Endothelial cell of umbilical vein (primary cell): ENCODE measurements around the gene GGNBP2. TPM values are rescaled to one million over a fixed set of nuclear protein-coding genes. Genes with fewer than 3 reads are reported as not detected.

Experiments used
- BruUV-seq: library from RNA; stranded (reverse); fragments of 400-500 nt; replicated peaks from 2 replicates; lab custom pipeline; 2021; lab: Mats Ljungman, UMichigan
- CTCF ChIA-PET: fragments of 300-600, 350-600 bp; sonication (Branson Sonifier 250); formaldehyde crosslinking; loops from one replicate; lab custom pipeline; 2021; ENCODE audit warnings: antibody characterized with exemption, inconsistent platforms; lab: Charles Lee
- POLR2A ChIA-PET: fragments of 300-600, 350-600 bp; sonication (Branson Sonifier 250); formaldehyde crosslinking; loops from one replicate; lab custom pipeline; 2021; ENCODE audit warnings: antibody characterized with exemption, inconsistent platforms; lab: Charles Lee
- DNase-seq: peaks from one replicate; pipeline ENCODE4 v3.0.0-alpha.2; 2011; ENCODE audit warnings: low read depth, low spot score
- FAIRE-seq: peaks from 2 replicates; lab custom pipeline; 2011; peaks lifted over from hg19 to GRCh38; lab: Jason Lieb, UNC
- H2AFZ ChIP-seq: 2 replicates; pipeline ENCODE4 v1.6.0; 2012; ENCODE audit warnings: low read depth, low read length, control low read depth, inconsistent platforms
- H3K27ac ChIP-seq: 2 replicates; pipeline ENCODE4 v1.5.1; 2011; ENCODE audit warnings: low read depth, mild to moderate bottlenecking, control low read depth, low read length, moderate library complexity; ENCODE audit not compliant: insufficient read depth
- H3K27me3 ChIP-seq, 2 experiments: 2 replicates each; pipeline versions ENCODE4 v1.6.0 to v1.6.1; 2011; ENCODE audit warnings: low read length in 2 of 2, mixed read lengths in 1 of 2; ENCODE audit not compliant: control insufficient read depth in 2 of 2, insufficient read depth in 2 of 2
- H3K36me3 ChIP-seq, 2 experiments: 2 replicates in 1 of 2; 3 replicates in 1 of 2; pipeline ENCODE4 v1.5.1; 2011; ENCODE audit warnings: low read length in 2 of 2, mild to moderate bottlenecking in 1 of 2, moderate library complexity in 1 of 2; ENCODE audit not compliant: control insufficient read depth in 2 of 2, insufficient read depth in 2 of 2; ENCODE audit errors: extremely low read depth in 1 of 2
- H3K4me1 ChIP-seq: 3 replicates; pipeline ENCODE4 v1.5.1; 2011; ENCODE audit warnings: mild to moderate bottlenecking, low read length; ENCODE audit not compliant: control insufficient read depth, insufficient read depth; ENCODE audit errors: extremely low read depth
- H3K4me2 ChIP-seq: 2 replicates; pipeline ENCODE4 v1.6.1; 2011; ENCODE audit warnings: low read length, control low read depth, mixed read lengths; ENCODE audit not compliant: insufficient read depth
- H3K4me3 ChIP-seq, 3 experiments: fragments of 200-600 bp in 1 of 3; sonication (generic), shearing (Covaris generic) in 1 of 3; replicated peaks in 1 of 3; 2 replicates each; pipeline ENCODE4 v1.5.1; 2011 to 2016; ENCODE audit warnings: control low read depth in 3 of 3, low read length in 3 of 3, mild to moderate bottlenecking in 2 of 3, inconsistent platforms in 1 of 3, low read depth in 1 of 3, moderate library complexity in 1 of 3; ENCODE audit not compliant: insufficient read depth in 1 of 3
- H3K79me2 ChIP-seq: 2 replicates; pipeline ENCODE4 v1.6.0; 2012; ENCODE audit warnings: low read length, inconsistent platforms; ENCODE audit not compliant: control insufficient read depth, insufficient read depth
- H3K9ac ChIP-seq: replicated peaks from 2 replicates; pipeline ENCODE3; 2011; ENCODE audit warnings: low read length, control low read depth; ENCODE audit not compliant: insufficient read depth; ENCODE audit errors: extremely low read depth
- H3K9me1 ChIP-seq: replicated peaks from 3 replicates; pipeline ENCODE4 v1.6.0; 2011; ENCODE audit warnings: mild to moderate bottlenecking, low read length; ENCODE audit not compliant: control insufficient read depth, insufficient read depth; ENCODE audit errors: extremely low read depth
- H3K9me3 ChIP-seq: replicated peaks from 2 replicates; pipeline ENCODE4 v1.5.1; 2012; ENCODE audit warnings: low read length, inconsistent platforms; ENCODE audit not compliant: control insufficient read depth, insufficient read depth
- H4K20me1 ChIP-seq: replicated peaks from 2 replicates; pipeline ENCODE3; 2011; ENCODE audit warnings: mild to moderate bottlenecking, low read length; ENCODE audit not compliant: control insufficient read depth, insufficient read depth; ENCODE audit errors: extremely low read depth
- CTCF ChIP-seq, 2 donors: IDR thresholded peaks; 1 replicate in 1 of 2; 2 replicates in 1 of 2; pipeline ENCODE4 v1.5.1; 2011; ENCODE audit warnings: low read length in 2 of 2, mild to moderate bottlenecking in 2 of 2, moderate library complexity in 2 of 2, control low read depth in 1 of 2, inconsistent platforms in 1 of 2, low read depth in 1 of 2; ENCODE audit not compliant: insufficient read depth in 1 of 2; ENCODE audit errors: extremely low read depth in 1 of 2
- EZH2 ChIP-seq: IDR thresholded peaks from 2 replicates; pipeline ENCODE4 v1.6.1; 2012; ENCODE audit warnings: borderline replicate concordance, low read depth, mild to moderate bottlenecking, moderate library complexity, low read length, inconsistent platforms; ENCODE audit not compliant: severe bottlenecking
- FOS ChIP-seq: IDR thresholded peaks from 2 replicates; pipeline ENCODE4 v1.6.1; 2011; ENCODE audit warnings: mild to moderate bottlenecking, low read length, moderate library complexity, borderline replicate concordance; ENCODE audit not compliant: insufficient read depth
- GATA2 ChIP-seq: IDR thresholded peaks from 2 replicates; pipeline ENCODE4 v1.7.0; 2011; ENCODE audit warnings: low read depth, mild to moderate bottlenecking, moderate library complexity, mixed read lengths, low read length; ENCODE audit not compliant: insufficient read length, insufficient read depth
- JUN ChIP-seq: IDR thresholded peaks from 2 replicates; pipeline ENCODE4 v1.6.1; 2011; ENCODE audit warnings: borderline replicate concordance, low read depth; ENCODE audit not compliant: insufficient read length, insufficient read depth
- MAX ChIP-seq: IDR thresholded peaks from 2 replicates; pipeline ENCODE4 v1.6.1; 2011; ENCODE audit not compliant: insufficient read depth, insufficient read length
- MYC ChIP-seq: IDR thresholded peaks from one replicate; pipeline ENCODE4 v1.6.1; 2011; ENCODE audit warnings: mild to moderate bottlenecking, low read depth, low read length
- POLR2A ChIP-seq: IDR thresholded peaks from 2 replicates; pipeline ENCODE4 v1.6.1; 2012; ENCODE audit warnings: low read depth, mild to moderate bottlenecking, control low read depth, low read length
- POLR2AphosphoS5 ChIP-seq: IDR thresholded peaks from 2 replicates; pipeline ENCODE4 v1.6.1; 2012; ENCODE audit warnings: low read depth, mild to moderate bottlenecking, control low read depth, low read length, moderate library complexity; ENCODE audit not compliant: insufficient read depth
- dilution Hi-C: fragments of 300-500 bp; cut with MboI; formaldehyde crosslinking; loops from one replicate; pipeline ENCODE4 v1.15.0; 2019; ENCODE audit warnings: low sequenced_read_pairs; ENCODE audit not compliant: extremely low pct_ligation_motif_present
- intact Hi-C: fragments of 100-400 bp; cut with micrococcal nuclease; formaldehyde crosslinking; loops from one replicate; pipeline ENCODE4 v1.10.0; 2022
- polyA plus RNA-seq, 4 experiments: library from polyadenylated mRNA; depleted of rRNA in 3 of 4; stranded (reverse) in 3 of 4; unstranded in 1 of 4; fragments of >200 nt; gene quantifications; 2 replicates each; pipeline versions ENCODE4 v1.2.1 to v1.2.3, GENCODE V29; 2011 to 2012; ENCODE audit warnings: missing spikeins in 1 of 4
- total RNA-seq: library from RNA; stranded (reverse); gene quantifications from 2 replicates; pipeline ENCODE4 v1.2.3, GENCODE V29; 2021

Gene GGNBP2
- total and polyA plus RNA-seq, 2 donors (not counting 3 experiments of a cell fraction or from before 2014, with no cell fraction given), result 52.6 to 77.6 TPM

- intact Hi-C loops (no loop called here), dilution Hi-C loops (no loop called here)
- ChIA-PET CTCF (interaction anchor here (2.1 to 2.3 kb wide), 2 partner anchors 9 to 437 kb away, joined by 5 to 7 read pairs; partner anchors contain the start of gene MRM1), POLR2A (no interaction called here)
- no peak for FAIRE-seq
- H3K27ac ChIP-seq, result no peak overlapping the region
- H3K9me3 ChIP-seq, result no peaks in the 10 kb centered on the region
- TF ChIP-seq POLR2AphosphoS5 (no peak), EZH2 (no peak), JUN (no peak), FOS (no peak), POLR2A (no peak), MAX (no peak), MYC (no peak), CTCF (IDR thresholded peaks at IDR 0.05; ENCODE audit: extremely low read depth in 1 of 2, insufficient read depth in 1 of 2, low read depth in 1 of 2, low read length in 2 of 2) (no peak), GATA2 (no peak)
- H2AFZ ChIP-seq, result no peak overlapping the region
- H3K9ac ChIP-seq, result no peak overlapping the region
- no peak overlapping the region for H3K4me3 ChIP-seq
- no peak for DNase-seq
- no peaks in the 10 kb centered on the region for H3K79me2 ChIP-seq
- peaks cover 0 to 4% of the 10 kb centered on the region in 2 experiments for H3K27me3 ChIP-seq
- no peaks in the 10 kb centered on the region for H3K9me1 ChIP-seq
- BruUV-seq, result no TSS peak
- no peaks in the 10 kb centered on the region for H4K20me1 ChIP-seq
- no peaks in the 10 kb centered on the region for H3K4me1 ChIP-seq
- H3K4me2 ChIP-seq, result no peak overlapping the region
- no peaks in the 10 kb centered on the region for H3K36me3 ChIP-seq
These were observed 65.8 kb downstream of the GGNBP2 start for GRCh38 chr17:36610474-36610873.
